Measurements from ENCODE around the gene PSMD14.

Gene PSMD14

DNA sequence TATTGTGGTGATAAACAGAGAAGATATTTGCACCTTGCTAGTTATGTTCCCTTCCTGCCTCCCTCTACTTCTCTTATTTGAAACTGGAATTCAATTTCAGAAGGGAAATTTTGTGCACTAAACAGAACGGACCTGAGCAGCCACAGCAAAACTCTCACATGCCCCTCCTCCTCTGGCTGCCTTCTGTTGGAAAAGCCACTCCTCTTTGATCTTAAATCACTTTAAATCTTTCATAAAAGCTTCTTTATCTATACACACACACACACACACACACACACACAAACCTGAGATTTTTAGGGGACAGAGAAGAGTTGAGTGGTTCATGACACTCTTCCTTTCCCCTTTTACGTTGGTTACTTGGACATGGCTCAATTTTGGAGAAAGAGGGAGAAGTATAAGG lies 113.5 kb downstream of the PSMD14 start:
- no peak for DNase-seq

DNA sequence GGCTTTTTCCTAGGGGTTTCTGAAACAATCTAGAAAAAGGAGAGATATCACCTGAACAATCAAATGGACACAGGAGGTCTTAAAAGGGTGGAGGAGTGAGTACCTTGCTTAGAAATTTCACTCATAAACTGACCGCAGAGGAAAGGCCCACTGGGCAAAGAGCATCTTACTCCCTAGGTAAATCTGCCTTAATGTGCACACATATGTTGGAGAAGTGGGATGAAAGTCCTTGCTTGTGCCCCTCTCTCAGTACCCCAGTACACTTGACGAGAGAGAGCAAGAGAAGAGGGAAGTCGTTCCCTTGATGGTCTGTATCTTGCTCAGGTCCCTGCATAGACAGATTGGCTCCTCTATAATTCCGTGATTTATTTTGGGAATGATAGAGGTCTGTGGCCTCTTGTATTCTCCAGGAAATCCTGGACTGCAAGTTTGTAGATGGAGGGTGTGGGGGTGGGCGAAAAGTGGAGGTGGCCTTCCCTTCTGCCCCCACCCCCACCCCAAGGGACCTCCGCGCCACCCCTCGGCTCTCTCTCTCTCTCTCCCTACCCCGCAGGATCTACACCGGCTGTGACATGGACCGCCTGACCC lies 114.7 kb downstream of the PSMD14 start:
- DNase-seq = no peak

- DNase-seq = no peak
These were observed 115.5 kb downstream of the PSMD14 start for GRCh38 chr2:161423421-161424393.

GRCh38 chr2:161424394-161424769 lies 116.2 kb downstream of the PSMD14 start:
- DNase-seq = no peak

DNA sequence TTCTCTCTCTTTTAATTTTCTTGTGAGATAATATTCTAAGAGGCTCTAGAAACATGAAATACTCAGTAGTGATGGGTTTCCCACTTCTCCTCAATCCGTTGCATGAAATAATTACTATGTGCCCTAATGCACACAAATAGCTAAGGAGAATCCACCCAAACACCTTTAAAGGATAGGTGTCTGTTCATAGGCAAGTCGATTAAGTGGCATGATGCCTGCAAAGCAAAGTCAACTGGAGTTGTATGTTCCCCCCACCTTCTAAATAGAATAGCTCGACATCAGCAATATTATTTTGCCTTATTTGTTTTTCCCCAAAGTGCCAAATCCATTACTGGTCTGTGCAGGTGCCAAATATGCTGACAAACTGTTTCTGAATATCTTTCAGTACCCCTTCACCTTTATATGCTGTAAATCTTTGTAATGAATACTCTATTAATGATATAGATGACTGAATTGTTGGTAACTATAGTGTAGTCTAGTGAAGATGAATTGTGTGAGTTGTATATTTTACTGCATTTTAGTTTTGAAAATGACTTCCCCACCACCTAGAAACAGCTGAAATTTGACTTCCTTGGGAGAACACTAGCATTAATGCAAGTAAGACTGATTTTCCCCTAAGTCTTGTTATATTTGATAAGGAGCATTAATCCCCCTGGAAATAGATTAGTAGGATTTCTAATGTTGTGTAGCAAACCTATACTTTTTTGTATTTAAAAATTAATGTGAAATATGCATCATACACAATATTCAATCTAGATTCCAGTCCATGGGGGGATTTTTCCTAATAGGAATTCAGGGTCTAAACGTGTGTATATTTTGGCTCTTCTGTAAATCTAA lies 116.9 kb downstream of the PSMD14 start:
- no peak for DNase-seq

DNA sequence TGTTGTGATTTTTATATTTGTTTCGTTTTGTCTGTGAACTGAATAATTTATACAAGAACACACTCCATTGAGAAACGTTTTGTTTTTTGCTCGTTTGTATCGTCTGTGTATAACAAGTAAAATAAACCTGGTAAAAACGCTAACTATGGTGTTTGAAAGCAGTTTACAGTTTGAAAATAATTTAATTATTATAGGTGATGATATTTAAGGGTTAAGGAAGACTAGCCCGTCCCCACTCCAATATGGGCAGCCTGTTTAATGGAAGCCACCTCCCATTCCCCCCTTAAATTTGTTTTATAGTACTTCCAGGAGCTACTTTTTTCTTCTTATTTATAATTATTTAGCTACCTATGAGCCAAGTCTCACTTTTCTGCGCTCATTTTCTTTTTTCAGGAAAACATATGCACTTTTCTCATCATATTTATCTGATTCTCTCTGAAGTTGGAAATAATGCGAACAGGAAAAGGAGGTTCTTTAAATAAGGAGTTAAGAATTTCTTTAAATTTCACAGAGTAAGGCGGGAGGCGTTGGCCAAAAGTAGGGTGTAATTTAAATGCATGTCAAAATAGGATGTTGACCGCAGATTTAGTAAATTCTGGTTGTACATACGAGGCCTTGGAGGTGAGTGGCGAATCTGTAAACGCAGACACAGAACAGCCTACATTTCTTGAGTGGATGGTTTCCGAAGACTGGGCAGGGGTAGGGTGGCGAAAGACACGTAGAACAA lies 117.7 kb downstream of the PSMD14 start:
- no peak for DNase-seq

- DNase-seq = no peak
These were observed 118.3 kb downstream of the PSMD14 start for GRCh38 chr2:161426455-161426921.

DNA sequence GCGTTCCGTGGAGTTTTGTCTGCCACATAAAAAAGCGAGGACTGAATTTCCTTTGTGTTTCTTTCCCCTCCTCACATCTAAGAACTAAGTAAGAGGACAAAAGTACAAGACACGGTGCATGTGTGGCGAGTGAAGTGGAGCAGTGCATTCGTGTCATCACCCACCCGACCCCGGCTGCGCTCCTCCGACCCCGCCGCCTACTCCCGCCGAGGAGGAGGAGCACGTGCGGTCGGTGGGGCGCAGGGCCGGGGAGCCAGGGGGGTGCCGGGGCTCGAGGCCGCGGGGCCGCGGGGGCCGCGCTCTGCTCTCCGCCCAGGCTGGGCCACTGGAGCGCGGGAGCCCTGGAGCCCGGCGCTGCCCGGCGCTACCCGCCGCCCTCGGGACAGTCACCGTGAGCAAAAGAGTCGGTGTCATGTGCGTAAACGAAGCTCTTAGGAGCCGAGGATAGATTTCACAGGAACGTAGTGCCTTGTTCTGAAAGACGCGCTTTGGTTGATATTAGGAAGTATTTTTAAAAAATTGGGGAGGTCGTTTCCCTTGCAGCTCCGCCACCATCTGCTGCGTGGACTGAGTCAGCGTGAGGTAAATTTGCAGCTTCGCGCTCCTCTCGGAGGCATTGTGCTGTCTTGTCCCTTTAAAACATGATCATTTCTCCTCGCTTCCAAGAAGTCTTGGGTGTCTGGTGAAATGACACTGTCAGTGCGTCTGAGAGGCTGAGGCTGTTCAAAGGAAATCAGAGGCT lies 118.9 kb downstream of the PSMD14 start:
- no peak for DNase-seq

GRCh38 chr2:161427664-161428587 lies 119.7 kb downstream of the PSMD14 start:
- DNase-seq = no peak

DNA sequence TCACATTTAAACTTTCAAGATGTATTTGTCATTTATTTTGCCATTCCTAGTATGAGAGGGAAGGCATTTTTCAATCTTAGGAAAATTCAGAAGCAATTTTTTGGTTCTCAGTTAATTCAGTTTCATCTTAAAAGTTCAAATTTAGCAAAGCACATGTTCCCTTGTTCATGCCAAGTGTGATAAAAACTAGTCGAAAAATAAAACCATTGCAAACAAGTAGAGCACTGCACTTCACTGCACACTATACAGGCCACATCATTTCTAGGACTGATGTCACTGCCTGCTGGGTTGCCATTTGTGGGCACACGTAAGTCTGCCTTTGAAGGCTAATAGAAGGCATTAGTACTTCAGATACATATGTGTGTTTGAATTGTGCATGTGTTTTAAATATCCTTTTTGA lies 122.2 kb downstream of the PSMD14 start:
- no peak for DNase-seq

DNA sequence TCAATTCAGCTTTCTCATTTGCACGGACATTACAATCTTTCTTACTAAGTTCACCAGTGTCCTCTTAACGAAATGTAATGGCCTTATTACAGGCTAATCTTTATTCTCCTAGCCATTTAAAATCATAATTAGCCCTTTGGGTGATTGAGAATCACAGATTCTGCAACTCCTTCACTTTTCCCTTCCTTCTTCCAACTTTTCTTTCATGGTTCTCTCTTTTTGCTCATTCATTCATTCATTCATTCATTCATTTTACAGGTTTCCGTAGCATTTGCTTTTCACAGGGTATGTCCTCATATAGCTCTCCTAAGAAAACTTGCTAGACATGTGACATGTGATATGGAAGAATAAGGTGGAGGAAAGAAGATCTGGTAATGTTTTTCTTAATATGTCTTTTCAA lies 123.9 kb downstream of the PSMD14 start:
- DNase-seq = no peak

GRCh38 chr2:161434118-161434517 lies 125.9 kb downstream of the PSMD14 start:
- no peak for DNase-seq

DNA sequence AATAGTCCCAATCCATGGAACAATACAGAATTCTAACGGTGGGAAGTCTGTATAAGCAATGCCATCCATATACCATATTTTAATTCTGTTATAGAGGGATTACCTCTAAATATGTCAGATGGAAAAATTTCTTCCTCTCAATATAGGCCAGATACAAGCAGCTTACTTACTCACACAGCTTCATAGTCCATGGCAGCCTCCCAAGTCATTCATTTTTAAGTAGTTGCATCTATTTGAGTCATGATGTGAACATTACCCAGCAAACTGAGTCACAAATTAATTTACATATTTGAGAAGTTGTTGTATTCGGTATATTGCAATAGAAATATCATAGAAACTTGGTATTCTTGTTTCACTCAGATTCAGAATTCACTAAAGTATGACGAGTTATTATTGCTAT lies 128.2 kb downstream of the PSMD14 start:
- DNase-seq = no peak

DNA sequence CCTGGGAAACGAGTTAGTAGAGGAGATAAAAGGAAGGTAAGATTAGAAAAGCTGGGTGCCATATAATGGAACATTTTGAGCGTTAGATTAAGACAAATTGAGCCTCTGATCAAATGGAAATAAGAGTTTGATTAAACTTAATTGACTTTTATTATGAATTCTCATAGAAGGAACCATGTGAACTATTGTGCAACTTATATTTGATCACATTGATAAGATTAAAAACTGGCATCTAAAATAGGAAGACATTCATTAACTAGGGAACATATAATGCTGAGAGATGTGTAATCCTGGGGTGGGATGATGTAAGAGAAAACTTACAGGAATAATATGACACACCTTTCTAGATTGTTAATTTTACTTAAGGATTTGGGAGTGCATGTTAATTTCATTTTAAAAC lies 130.4 kb downstream of the PSMD14 start:
- no peak for DNase-seq

GRCh38 chr2:161445097-161445496 lies 136.9 kb downstream of the PSMD14 start:
- DNase-seq = no peak

GRCh38 chr2:161448431-161448830 lies 140.2 kb downstream of the PSMD14 start:
- no peak for DNase-seq

Data from activated CD4-positive, alpha-beta T cell treated with anti-CD3 and anti-CD28 coated beads, Interleukin-10, Interleukin-2, amounts not matched to agents 100 ng/mL and 50 ng/mL, durations not matched to agents 16 hours and 8 hours (primary cell).